ENCODE data around the gene RPL14.

DNA sequence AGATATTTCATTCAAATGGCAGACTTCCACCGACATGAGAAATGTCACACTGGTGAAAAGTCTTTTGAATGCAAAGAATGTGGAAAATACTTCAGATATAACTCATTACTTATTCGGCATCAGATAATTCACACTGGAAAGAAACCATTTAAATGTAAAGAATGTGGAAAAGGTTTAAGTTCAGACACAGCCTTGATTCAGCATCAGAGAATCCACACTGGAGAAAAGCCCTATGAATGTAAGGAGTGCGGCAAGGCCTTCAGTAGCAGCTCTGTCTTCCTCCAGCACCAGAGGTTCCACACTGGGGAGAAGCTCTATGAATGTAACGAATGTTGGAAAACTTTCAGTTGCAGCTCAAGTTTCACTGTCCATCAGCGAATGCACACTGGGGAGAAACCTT, 59.1 kb downstream of the RPL14 start:
- no peak for TF ChIP-seq POLR2A (IDR thresholded peaks at IDR 0.05)
- TF ChIP-seq, protein P1, sequence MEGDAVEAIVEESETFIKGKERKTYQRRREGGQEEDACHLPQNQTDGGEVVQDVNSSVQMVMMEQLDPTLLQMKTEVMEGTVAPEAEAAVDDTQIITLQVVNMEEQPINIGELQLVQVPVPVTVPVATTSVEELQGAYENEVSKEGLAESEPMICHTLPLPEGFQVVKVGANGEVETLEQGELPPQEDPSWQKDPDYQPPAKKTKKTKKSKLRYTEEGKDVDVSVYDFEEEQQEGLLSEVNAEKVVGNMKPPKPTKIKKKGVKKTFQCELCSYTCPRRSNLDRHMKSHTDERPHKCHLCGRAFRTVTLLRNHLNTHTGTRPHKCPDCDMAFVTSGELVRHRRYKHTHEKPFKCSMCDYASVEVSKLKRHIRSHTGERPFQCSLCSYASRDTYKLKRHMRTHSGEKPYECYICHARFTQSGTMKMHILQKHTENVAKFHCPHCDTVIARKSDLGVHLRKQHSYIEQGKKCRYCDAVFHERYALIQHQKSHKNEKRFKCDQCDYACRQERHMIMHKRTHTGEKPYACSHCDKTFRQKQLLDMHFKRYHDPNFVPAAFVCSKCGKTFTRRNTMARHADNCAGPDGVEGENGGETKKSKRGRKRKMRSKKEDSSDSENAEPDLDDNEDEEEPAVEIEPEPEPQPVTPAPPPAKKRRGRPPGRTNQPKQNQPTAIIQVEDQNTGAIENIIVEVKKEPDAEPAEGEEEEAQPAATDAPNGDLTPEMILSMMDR (IDR thresholded peaks at IDR 0.05 in 4 of 5, conservative IDR thresholded peaks at IDR 0.05 in 1 of 5): no peak
